ENCODE measurements around the gene ROGDI.

DNA sequence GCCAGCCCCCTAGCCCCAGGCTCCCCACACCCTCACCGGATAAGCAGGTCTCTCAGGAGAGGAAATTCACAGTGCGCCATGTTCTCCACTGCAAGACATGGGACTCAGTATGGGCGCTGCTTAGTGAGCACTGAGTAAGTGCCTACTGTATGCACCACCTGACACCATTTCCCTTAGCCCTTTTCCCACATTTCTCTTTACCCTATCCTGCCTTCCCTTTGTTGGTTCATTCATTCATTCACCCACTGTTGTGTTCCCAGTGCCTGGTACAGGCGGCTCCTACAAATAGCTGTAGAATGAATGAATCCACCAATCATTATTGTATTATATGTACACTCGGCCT, 24.4 kb downstream of the ROGDI start:
- TF ChIP-seq YY1 (IDR thresholded peaks at IDR 0.05; ENCODE audit: low read depth) (no peak), ELF1 (IDR thresholded peaks at IDR 0.05) (no peak), RCOR1 (IDR thresholded peaks at IDR 0.05; ENCODE audit: low read length) (no peak), GABPA (IDR thresholded peaks at IDR 0.05; ENCODE audit: low read depth) (no peak), EP300 (IDR thresholded peaks at IDR 0.05; ENCODE audit: borderline replicate concordance in 1 of 2, low read depth in 1 of 2, low read length in 1 of 2) (no peak), POLR2AphosphoS5 (IDR thresholded peaks at IDR 0.05; ENCODE audit: low read depth, low read length) (no peak), NRF1 (IDR thresholded peaks at IDR 0.05; ENCODE audit: low read depth, low read length) (no peak), ZBTB33 (IDR thresholded peaks at IDR 0.05; ENCODE audit: borderline replicate concordance, low read depth) (no peak), MEF2A (IDR thresholded peaks at IDR 0.05; ENCODE audit: borderline replicate concordance, low read depth) (no peak), REST (IDR thresholded peaks at IDR 0.05; ENCODE audit: low read depth, low read length) (no peak)
- TF ChIP-seq, protein P1, sequence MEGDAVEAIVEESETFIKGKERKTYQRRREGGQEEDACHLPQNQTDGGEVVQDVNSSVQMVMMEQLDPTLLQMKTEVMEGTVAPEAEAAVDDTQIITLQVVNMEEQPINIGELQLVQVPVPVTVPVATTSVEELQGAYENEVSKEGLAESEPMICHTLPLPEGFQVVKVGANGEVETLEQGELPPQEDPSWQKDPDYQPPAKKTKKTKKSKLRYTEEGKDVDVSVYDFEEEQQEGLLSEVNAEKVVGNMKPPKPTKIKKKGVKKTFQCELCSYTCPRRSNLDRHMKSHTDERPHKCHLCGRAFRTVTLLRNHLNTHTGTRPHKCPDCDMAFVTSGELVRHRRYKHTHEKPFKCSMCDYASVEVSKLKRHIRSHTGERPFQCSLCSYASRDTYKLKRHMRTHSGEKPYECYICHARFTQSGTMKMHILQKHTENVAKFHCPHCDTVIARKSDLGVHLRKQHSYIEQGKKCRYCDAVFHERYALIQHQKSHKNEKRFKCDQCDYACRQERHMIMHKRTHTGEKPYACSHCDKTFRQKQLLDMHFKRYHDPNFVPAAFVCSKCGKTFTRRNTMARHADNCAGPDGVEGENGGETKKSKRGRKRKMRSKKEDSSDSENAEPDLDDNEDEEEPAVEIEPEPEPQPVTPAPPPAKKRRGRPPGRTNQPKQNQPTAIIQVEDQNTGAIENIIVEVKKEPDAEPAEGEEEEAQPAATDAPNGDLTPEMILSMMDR (IDR thresholded peaks at IDR 0.05) = no peak
- TF ChIP-seq, protein P2, sequence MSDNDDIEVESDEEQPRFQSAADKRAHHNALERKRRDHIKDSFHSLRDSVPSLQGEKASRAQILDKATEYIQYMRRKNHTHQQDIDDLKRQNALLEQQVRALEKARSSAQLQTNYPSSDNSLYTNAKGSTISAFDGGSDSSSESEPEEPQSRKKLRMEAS (IDR thresholded peaks at IDR 0.05; ENCODE audit: low read depth) = no peak
- TF ChIP-seq, protein P3, sequence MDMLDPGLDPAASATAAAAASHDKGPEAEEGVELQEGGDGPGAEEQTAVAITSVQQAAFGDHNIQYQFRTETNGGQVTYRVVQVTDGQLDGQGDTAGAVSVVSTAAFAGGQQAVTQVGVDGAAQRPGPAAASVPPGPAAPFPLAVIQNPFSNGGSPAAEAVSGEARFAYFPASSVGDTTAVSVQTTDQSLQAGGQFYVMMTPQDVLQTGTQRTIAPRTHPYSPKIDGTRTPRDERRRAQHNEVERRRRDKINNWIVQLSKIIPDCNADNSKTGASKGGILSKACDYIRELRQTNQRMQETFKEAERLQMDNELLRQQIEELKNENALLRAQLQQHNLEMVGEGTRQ (IDR thresholded peaks at IDR 0.05; ENCODE audit: borderline replicate concordance, low read depth, low read length) = no peak
- TF ChIP-seq, protein P4, sequence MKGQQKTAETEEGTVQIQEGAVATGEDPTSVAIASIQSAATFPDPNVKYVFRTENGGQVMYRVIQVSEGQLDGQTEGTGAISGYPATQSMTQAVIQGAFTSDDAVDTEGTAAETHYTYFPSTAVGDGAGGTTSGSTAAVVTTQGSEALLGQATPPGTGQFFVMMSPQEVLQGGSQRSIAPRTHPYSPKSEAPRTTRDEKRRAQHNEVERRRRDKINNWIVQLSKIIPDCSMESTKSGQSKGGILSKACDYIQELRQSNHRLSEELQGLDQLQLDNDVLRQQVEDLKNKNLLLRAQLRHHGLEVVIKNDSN (IDR thresholded peaks at IDR 0.05; ENCODE audit: borderline replicate concordance, low read depth) = no peak
